Dermis blood vessel endothelial cell (primary cell): Measurements from ENCODE around the gene WASHC1. TPM values are rescaled to one million over a fixed set of nuclear protein-coding genes. Genes with fewer than 3 reads are reported as not detected.
A peak's percentile ranks its signal among the peaks of the same experiment; 100 is the strongest.
"Not testable (repeated sequence)": the region's sequence is repeated elsewhere in the genome, so short reads cannot be mapped to it uniquely, and the experiment has no call there.

Source experiments
- DNase-seq: peaks from one replicate; pipeline ENCODE4 v3.0.0; 2010
- total RNA-seq: library from RNA; depleted of rRNA; stranded (reverse); fragments of >200 nt; gene quantifications from 2 replicates; pipeline ENCODE4 v1.2.3, GENCODE V29; 2014

Gene WASHC1
- total RNA-seq, 1 donor from 2014 or later: 4.9 TPM

DNA sequence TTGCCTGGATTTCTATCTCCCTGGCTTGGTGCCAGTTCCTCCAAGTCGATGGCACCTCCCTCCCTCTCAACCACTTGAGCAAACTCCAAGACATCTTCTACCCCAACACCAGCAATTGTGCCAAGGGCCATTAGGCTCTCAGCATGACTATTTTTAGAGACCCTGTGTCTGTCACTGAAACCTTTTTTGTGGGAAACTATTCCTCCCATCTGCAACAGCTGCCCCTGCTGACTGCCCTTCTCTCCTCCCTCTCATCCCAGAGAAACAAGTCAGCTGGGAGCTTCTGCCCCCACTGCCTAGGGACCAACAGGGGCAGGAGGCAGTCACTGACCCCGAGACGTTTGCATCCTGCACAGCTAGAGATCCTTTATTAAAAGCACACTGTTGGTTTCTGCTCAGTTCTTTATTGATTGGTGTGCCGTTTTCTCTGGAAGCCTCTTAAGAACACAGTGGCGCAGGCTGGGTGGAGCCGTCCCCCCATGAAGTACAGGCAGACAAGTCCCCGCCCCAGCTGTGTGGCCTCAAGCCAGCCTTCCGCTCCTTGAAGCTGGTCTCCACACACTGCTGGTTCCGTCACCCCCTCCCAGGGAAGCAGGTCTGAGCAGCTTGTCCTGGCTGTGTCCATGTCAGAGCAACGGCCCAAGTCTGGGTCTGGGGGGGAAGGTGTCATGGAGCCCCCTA, 15.0 kb downstream of the WASHC1 start:
- not testable (repeated sequence) for DNase-seq

DNA sequence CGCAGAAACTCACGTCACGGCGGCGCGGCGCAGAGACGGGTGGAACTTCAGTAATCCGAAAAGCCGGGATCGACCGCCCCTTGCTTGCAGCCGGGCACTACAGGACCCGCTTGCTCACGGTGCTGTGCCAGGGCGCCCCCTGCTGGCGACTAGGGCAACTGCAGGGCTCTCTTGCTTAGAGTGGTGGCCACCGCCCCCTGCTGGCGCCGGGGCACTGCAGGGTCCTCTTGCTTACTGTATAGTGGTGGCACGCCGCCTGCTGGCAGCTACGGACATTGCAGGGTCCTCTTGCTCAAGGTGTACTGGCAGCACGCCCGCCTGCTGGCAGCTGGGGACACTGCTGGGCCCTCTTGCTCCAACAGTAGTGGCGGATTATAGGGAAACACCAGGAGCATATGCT, 18.1 kb downstream of the WASHC1 start:
- DNase-seq: not testable (repeated sequence)

DNA sequence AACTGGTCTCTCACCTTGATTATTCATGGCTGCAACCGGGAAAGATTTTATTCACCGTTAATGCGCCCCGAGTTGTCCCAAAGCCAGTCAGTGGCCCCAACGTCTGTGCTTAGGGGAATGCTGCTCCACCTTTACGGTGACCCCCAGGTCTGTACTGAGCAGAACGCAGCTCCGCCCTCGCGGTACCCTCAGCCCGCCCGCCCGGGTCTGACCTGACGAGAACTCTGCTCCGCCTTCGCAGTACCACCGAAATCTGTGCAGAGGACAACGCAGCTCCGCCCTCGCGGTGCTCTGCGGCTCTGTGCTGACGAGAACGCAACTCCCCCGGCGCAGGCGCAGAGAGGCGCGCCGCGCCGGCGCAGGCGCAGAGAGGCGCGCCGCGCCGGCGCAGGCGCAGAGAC, 18.6 kb downstream of the WASHC1 start:
- peak; percentile 1 for DNase-seq

DNA sequence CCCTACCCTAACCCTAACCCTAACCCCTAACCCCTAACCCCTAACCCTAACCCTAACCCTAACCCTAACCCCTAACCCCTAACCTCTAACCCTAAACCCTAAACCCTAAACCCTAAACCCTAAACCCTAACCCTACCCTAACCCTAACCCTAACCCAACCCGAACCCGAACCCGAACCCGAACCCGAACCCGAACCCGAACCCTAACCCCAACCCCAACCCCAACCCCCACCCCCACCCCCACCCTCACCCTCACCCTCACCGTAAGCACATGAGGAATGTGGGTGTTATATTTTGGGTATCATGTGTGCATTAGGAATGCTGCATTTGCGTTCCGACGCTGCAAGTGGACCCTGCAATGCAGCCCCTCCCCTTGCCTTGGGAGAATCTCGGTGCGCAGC, 19.0 kb downstream of the WASHC1 start:
- DNase-seq: peak; percentile 6

Other genes with a start within 250 kb of the WASHC1 start
- gene FOXD4, start 89.0 kb upstream of the WASHC1 start, total RNA-seq: 0.05 and 0.17 TPM in 2 replicates
- gene ZNG1A, start 149.6 kb upstream of the WASHC1 start, total RNA-seq: 34.2 and 34.7 TPM in 2 replicates
- gene DOCK8, start 185.4 kb upstream of the WASHC1 start, total RNA-seq: 4.4 and 6.8 TPM in 2 replicates